H1 (cell line): ENCODE data around the gene DEDD2. TPM values are rescaled to one million over a fixed set of nuclear protein-coding genes. Genes with fewer than 3 reads are reported as not detected.

Experiments
- CEBPB ChIP-seq: IDR thresholded peaks from 2 replicates; pipeline ENCODE4 v1.6.1; 2012; ENCODE audit warnings: low read depth, low read length
- CHD2 ChIP-seq: IDR thresholded peaks from 2 replicates; pipeline ENCODE4 v1.6.1; 2012; ENCODE audit warnings: low read length, improper control_type of control experiment
- CHD7 ChIP-seq: fragments of 300-600 bp; sonication (generic); IDR thresholded peaks from 2 replicates; pipeline ENCODE4 v1.7.1; 2012; ENCODE audit warnings: low read length, moderate library complexity, mild to moderate bottlenecking, inconsistent platforms; ENCODE audit not compliant: insufficient replicate concordance
- CREB1 ChIP-seq: IDR thresholded peaks from 2 replicates; pipeline ENCODE4 v1.6.1; 2012; ENCODE audit warnings: inconsistent platforms
- E2F6 ChIP-seq: IDR thresholded peaks from 2 replicates; pipeline ENCODE4 v1.6.1; 2012; ENCODE audit warnings: inconsistent platforms
- GABPA ChIP-seq: IDR thresholded peaks from 2 replicates; pipeline ENCODE4 v1.6.1; 2011; ENCODE audit warnings: mild to moderate bottlenecking, low read length, moderate library complexity, borderline replicate concordance; ENCODE audit not compliant: insufficient read depth
- NANOG ChIP-seq: IDR thresholded peaks from 2 replicates; pipeline ENCODE4 v1.6.1; 2011; ENCODE audit warnings: low read length, low read depth, mild to moderate bottlenecking, inconsistent platforms; ENCODE audit not compliant: insufficient read depth, poor library complexity, severe bottlenecking
- NRF1 ChIP-seq: IDR thresholded peaks from 2 replicates; pipeline ENCODE4 v1.6.1; 2011; ENCODE audit warnings: mild to moderate bottlenecking, low read depth, low read length, improper control_type of control experiment
- RNF2 ChIP-seq: fragments of 200-900, 300-1000 bp; sonication (generic); IDR thresholded peaks from 2 replicates; pipeline ENCODE4 v1.7.1; 2016; ENCODE audit warnings: borderline replicate concordance, low read depth, mild to moderate bottlenecking, antibody characterized with exemption, low read length; ENCODE audit not compliant: poor library complexity, severe bottlenecking; ENCODE audit errors: missing control alignments
- ZNF274 ChIP-seq: IDR thresholded peaks from 2 replicates; pipeline ENCODE4 v1.7.0; 2012; ENCODE audit warnings: low read length, borderline replicate concordance; ENCODE audit errors: extremely low read depth
- polyA plus RNA-seq, 7 experiments: library from polyadenylated mRNA; depleted of rRNA in 3 of 7; stranded (reverse) in 5 of 7; unstranded in 2 of 7; fragments of >200 nt in 5 of 7; fragments of 200-250 nt in 2 of 7; gene quantifications; 1 replicate in 5 of 7; 2 replicates in 1 of 7; 4 replicates in 1 of 7; pipeline versions ENCODE4 v1.2.1 to v1.2.3, GENCODE V29; 2011 to 2013; ENCODE audit warnings: missing spikeins in 2 of 7, mixed read lengths in 2 of 7
- total RNA-seq: library from RNA; stranded (reverse); fragmentation: NEBNext Ultra II Directional; extraction: Animal tissue kit (Norgen Biotek cat#: 25700); gene quantifications from 2 replicates; pipeline ENCODE4 v1.2.1, GENCODE V29; 2021
- TF ChIP-seq, protein P1 (sequence below): IDR thresholded peaks from 2 replicates; pipeline ENCODE4 v1.6.1; 2012; ENCODE audit warnings: inconsistent platforms

The DEDD2 gene
- total and polyA plus RNA-seq, 2 of the 8 experiments (the other 6 are each of a cell fraction or from before 2014, with no cell fraction given), result 37.8 to 65.0 TPM

DNA sequence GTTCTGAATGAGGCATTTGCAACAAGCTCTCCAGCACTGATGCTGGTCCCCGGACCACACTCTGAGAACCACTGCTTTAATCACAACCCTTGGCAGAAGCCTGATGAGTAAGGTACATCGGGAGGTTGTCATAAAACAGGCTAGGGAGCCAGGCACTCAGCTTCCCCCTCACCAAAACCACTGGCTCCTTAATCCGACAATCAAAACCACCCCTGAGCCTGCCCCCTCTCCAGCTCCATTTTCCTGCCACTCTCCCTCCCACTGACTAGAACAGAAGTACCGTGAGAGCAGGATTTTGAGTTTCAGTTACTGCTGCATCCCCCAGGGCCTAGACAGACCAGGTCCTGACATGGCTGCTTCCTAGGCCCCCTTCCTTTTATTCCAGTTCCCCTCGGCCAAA is 17.7 kb upstream of the DEDD2 start (continued):
- TF ChIP-seq CHD7, result no peak
- TF ChIP-seq CHD2, result no peak
- no peak for TF ChIP-seq NANOG
- no peak for TF ChIP-seq NRF1
- no peak for TF ChIP-seq E2F6
- no peak for TF ChIP-seq RNF2
- no peak for TF ChIP-seq ZNF274
- TF ChIP-seq CREB1, result no peak
- TF ChIP-seq, protein P1, sequence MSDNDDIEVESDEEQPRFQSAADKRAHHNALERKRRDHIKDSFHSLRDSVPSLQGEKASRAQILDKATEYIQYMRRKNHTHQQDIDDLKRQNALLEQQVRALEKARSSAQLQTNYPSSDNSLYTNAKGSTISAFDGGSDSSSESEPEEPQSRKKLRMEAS, result no peak
- no peak for TF ChIP-seq GABPA
- no peak for TF ChIP-seq CEBPB
